ENCODE measurements around the gene GPR156.

GPR156 gene

GRCh38 chr3:120125992-120126391 is 159.0 kb downstream of the GPR156 start:
- no peak for DNase-seq (ENCODE audit: low read depth)

- DNase-seq (ENCODE audit: low read depth), result no peak
Observed at GRCh38 chr3:120119846-120120510, 165.0 kb downstream of the GPR156 start.

Measured in amniotic epithelial cell (primary cell).